K562 (cell line): ENCODE results near the gene KIAA2012. TPM values are rescaled to one million over a fixed set of nuclear protein-coding genes. Genes with fewer than 3 reads are reported as not detected.

Experiments used
- ATAC-seq: fragments of 200-7000 bp; cut with Tn5 transposase; 3 replicates; pipeline ENCODE4 v1.9.1; 2020; ENCODE audit warnings: moderate library complexity
- BruUV-seq: library from RNA; stranded (reverse); fragments of 400-500 nt; replicated peaks from 2 replicates; lab custom pipeline; 2021; lab: Mats Ljungman, UMichigan
- CTCF ChIA-PET: fragments of 300-600 bp; formaldehyde crosslinking; extraction: SDS; loops from one replicate; lab custom pipeline; 2021; ENCODE audit warnings: low intra/inter-chr PET ratio; lab: Yijun Ruan, JAX
- POLR2A ChIA-PET: fragments of 300-600, 350-650 bp; sonication (Branson Sonifier 250); formaldehyde crosslinking; extraction: SDS; loops from one replicate; lab custom pipeline; 2021; ENCODE audit warnings: antibody characterized with exemption, inconsistent platforms; lab: Yijun Ruan, JAX
- DNase-seq, 4 experiments: peaks; one replicate each; pipeline versions ENCODE4 v3.0.0 to v3.0.0-alpha.2; 2011 to 2018; ENCODE audit warnings: low spot score in 3 of 4, mixed read lengths in 3 of 4; ENCODE audit errors: extremely low read depth in 1 of 4
- FAIRE-seq: peaks from 2 replicates; lab custom pipeline; 2011; peaks lifted over from hg19 to GRCh38; lab: Jason Lieb, UNC
- H2AFZ ChIP-seq: 2 replicates; pipeline ENCODE4 v1.6.0; 2011; ENCODE audit warnings: low read depth, low read length, control low read depth, inconsistent platforms
- H3K27ac ChIP-seq: fragments of 200-600 bp; 3 replicates; pipeline ENCODE4 v1.8.0; 2011; ENCODE audit warnings: low read depth, mild to moderate bottlenecking, control low read depth, inconsistent platforms, low read length, moderate library complexity, mixed read lengths; ENCODE audit errors: extremely low read depth
- H3K27me3 ChIP-seq, 2 experiments: fragments of 300-600 bp in 1 of 2; 2 replicates in 1 of 2; 3 replicates in 1 of 2; pipeline versions ENCODE4 v1.6.0 to v1.8.0; 2011; ENCODE audit warnings: inconsistent platforms in 2 of 2, low read length in 2 of 2, mild to moderate bottlenecking in 1 of 2, mixed read lengths in 1 of 2, moderate library complexity in 1 of 2; ENCODE audit not compliant: control insufficient read depth in 2 of 2, insufficient read depth in 2 of 2
- H3K36me3 ChIP-seq: fragments of 300-600 bp; 3 replicates; pipeline ENCODE4 v1.8.0; 2011; ENCODE audit warnings: mild to moderate bottlenecking, low read length, inconsistent platforms; ENCODE audit not compliant: control insufficient read depth, insufficient read depth
- H3K4me1 ChIP-seq, 2 experiments: fragments of 200-600 bp in 1 of 2; replicated peaks in 1 of 2; 2 replicates in 1 of 2; 3 replicates in 1 of 2; pipeline versions ENCODE4 v1.5.1 to v1.8.0; 2011; ENCODE audit warnings: inconsistent platforms in 2 of 2, low read length in 2 of 2, mild to moderate bottlenecking in 1 of 2, mixed read lengths in 1 of 2, moderate library complexity in 1 of 2; ENCODE audit not compliant: control insufficient read depth in 2 of 2, insufficient read depth in 2 of 2
- H3K4me2 ChIP-seq: 2 replicates; pipeline ENCODE4 v1.6.1; 2011; ENCODE audit warnings: low read length, control low read depth, inconsistent platforms, mixed read lengths; ENCODE audit not compliant: insufficient read depth
- H3K4me3 ChIP-seq: fragments of 200-600 bp; sonication (generic), shearing (Covaris generic); 2 replicates; pipeline ENCODE4 v1.5.1; 2016; ENCODE audit warnings: control low read depth, inconsistent platforms
- H3K79me2 ChIP-seq: fragments of 200-600 bp; 3 replicates; pipeline ENCODE4 v1.8.0; 2011; ENCODE audit warnings: low read length, inconsistent platforms; ENCODE audit not compliant: control insufficient read depth, insufficient read depth
- H3K9ac ChIP-seq, 2 experiments: 2 replicates each; pipeline versions ENCODE4 v1.6.0 to v1.6.1; 2011; ENCODE audit warnings: low read depth in 2 of 2, low read length in 2 of 2, control low read depth in 1 of 2, inconsistent platforms in 1 of 2, mild to moderate bottlenecking in 1 of 2, mixed read lengths in 1 of 2; ENCODE audit not compliant: insufficient read depth in 1 of 2
- H3K9me1 ChIP-seq: one replicate; pipeline ENCODE4 v1.6.0; 2011; ENCODE audit warnings: inconsistent platforms, mild to moderate bottlenecking, low read length, moderate library complexity; ENCODE audit not compliant: control insufficient read depth, insufficient read depth
- H3K9me3 ChIP-seq: replicated peaks from 2 replicates; pipeline ENCODE4 v1.5.1; 2011; ENCODE audit warnings: low read depth, low read length, inconsistent platforms; ENCODE audit not compliant: control insufficient read depth, insufficient read depth
- H4K20me1 ChIP-seq: replicated peaks from 2 replicates; pipeline ENCODE4 v1.6.1; 2011; ENCODE audit warnings: low read length, inconsistent platforms, mixed read lengths; ENCODE audit not compliant: control insufficient read depth, insufficient read depth
- BACH1 ChIP-seq: fragments of 200-800 bp; sonication (Bioruptor generic); IDR thresholded peaks from 2 replicates; pipeline ENCODE4 v1.6.1; 2016; ENCODE audit warnings: missing genetic modification characterization, missing compliant biosample characterization
- DDX20 ChIP-seq: fragments of 450-650 bp; IDR thresholded peaks from 2 replicates; pipeline ENCODE4 v1.6.1; 2016; ENCODE audit warnings: missing genetic modification characterization, low read depth, mild to moderate bottlenecking, missing compliant biosample characterization, moderate library complexity
- ERF ChIP-seq: fragments of 450-650 bp; formaldehyde crosslinking; IDR thresholded peaks from 2 replicates; pipeline ENCODE4 v1.4.0; 2020; ENCODE audit warnings: mild to moderate bottlenecking, mixed read lengths
- FOXJ2 ChIP-seq: fragments of 200-800 bp; sonication (Bioruptor generic); IDR thresholded peaks from 2 replicates; pipeline ENCODE4 v1.6.1; 2016; ENCODE audit warnings: missing genetic modification characterization, missing compliant biosample characterization
- ILK ChIP-seq: fragments of 450-650 bp; IDR thresholded peaks from 2 replicates; pipeline ENCODE4 v1.6.1; 2016; ENCODE audit warnings: missing genetic modification characterization, low read depth, mild to moderate bottlenecking, missing compliant biosample characterization, moderate library complexity, borderline replicate concordance
- MBD2 ChIP-seq: sonication (generic); IDR thresholded peaks from 2 replicates; pipeline ENCODE4 v1.6.1; 2016; ENCODE audit warnings: low read depth, borderline replicate concordance
- MTF1 ChIP-seq: fragments of 250-450 bp; sonication (Bioruptor Pico); IDR thresholded peaks from 2 replicates; pipeline ENCODE4 v1.9.0; 2021; ENCODE audit warnings: moderate library complexity, mild to moderate bottlenecking, inconsistent platforms, borderline replicate concordance
- MXD1 ChIP-seq: fragments of 250-450 bp; sonication (Bioruptor Pico); IDR thresholded peaks from 2 replicates; pipeline ENCODE4 v1.8.0; 2021; ENCODE audit warnings: borderline replicate concordance, mild to moderate bottlenecking, moderate library complexity; ENCODE audit not compliant: poor library complexity, severe bottlenecking
- NEUROD1 ChIP-seq: fragments of 150-350 bp; IDR thresholded peaks from 2 replicates; pipeline ENCODE4 v1.6.1; 2014; ENCODE audit warnings: borderline replicate concordance, low read length, low read depth; ENCODE audit not compliant: partially characterized antibody
- PBX2 ChIP-seq, 2 experiments: IDR thresholded peaks in 1 of 2; conservative IDR thresholded peaks in 1 of 2; 2 replicates each; pipeline ENCODE4 v1.6.1; 2016; ENCODE audit warnings: low read depth in 2 of 2, mild to moderate bottlenecking in 1 of 2, missing compliant biosample characterization in 1 of 2, missing genetic modification characterization in 1 of 2, moderate library complexity in 1 of 2
- PCBP1 ChIP-seq: fragments of 200-400 bp; formaldehyde crosslinking; IDR thresholded peaks from 2 replicates; pipeline ENCODE4 v1.6.1; 2018; ENCODE audit warnings: mild to moderate bottlenecking, low read depth, low read length; ENCODE audit not compliant: poor library complexity, severe bottlenecking
- PHF20 ChIP-seq: fragments of 450-650 bp; IDR thresholded peaks from 2 replicates; pipeline ENCODE4 v1.6.1; 2018; ENCODE audit not compliant: partially characterized antibody
- SMAD2 ChIP-seq: fragments of 150-350 bp; IDR thresholded peaks from 2 replicates; pipeline ENCODE4 v1.6.1; 2014; ENCODE audit warnings: low read depth, mild to moderate bottlenecking, low read length
- SRSF7 ChIP-seq: fragments of 200-400 bp; formaldehyde crosslinking; optimal IDR thresholded peaks from 2 replicates; pipeline ENCODE3; 2017; ENCODE audit warnings: mild to moderate bottlenecking, low read depth, low read length
- TAF7 ChIP-seq: fragments of 450-650 bp; IDR thresholded peaks from 2 replicates; pipeline ENCODE4 v1.6.1; 2016; ENCODE audit warnings: missing genetic modification characterization, missing compliant biosample characterization
- TBL1XR1 ChIP-seq, 2 experiments: IDR thresholded peaks; 2 replicates each; pipeline ENCODE4 v1.6.1; 2012; ENCODE audit warnings: improper control_type of control experiment in 2 of 2, low read length in 2 of 2, mild to moderate bottlenecking in 1 of 2
- ZNF140 ChIP-seq: fragments of 250-450 bp; sonication (Bioruptor Pico); IDR thresholded peaks from 2 replicates; pipeline ENCODE4 v1.8.0; 2021; ENCODE audit warnings: moderate library complexity, mild to moderate bottlenecking, inconsistent platforms
- ZNF263 ChIP-seq: sonication (generic); formaldehyde crosslinking; IDR thresholded peaks from 2 replicates; pipeline ENCODE4 v1.8.0; 2022; ENCODE audit warnings: mild to moderate bottlenecking, missing genetic modification reagents, borderline replicate concordance
- ZNF644 ChIP-seq: fragments of 200-800 bp; sonication (Bioruptor generic); IDR thresholded peaks from 2 replicates; pipeline ENCODE4 v1.6.1; 2016; ENCODE audit warnings: low read depth, missing genetic modification characterization, missing compliant biosample characterization
- ZNF696 ChIP-seq: fragments of 250-450 bp; sonication (Bioruptor Pico); conservative IDR thresholded peaks from 2 replicates; pipeline ENCODE4 v1.4.0; 2020; ENCODE audit warnings: mild to moderate bottlenecking, moderate library complexity
- in situ Hi-C: fragments of 300-500 bp; cut with MboI; formaldehyde crosslinking; loops from 4 replicates; pipeline ENCODE4 v1.15.0; 2018; ENCODE audit warnings: inconsistent platforms, mixed read lengths
- intact Hi-C: fragments of 100-400 bp; cut with micrococcal nuclease; formaldehyde crosslinking; loops from 2 replicates; pipeline ENCODE4 v1.14.2; 2022
- polyA plus RNA-seq, 8 experiments: library from polyadenylated mRNA; depleted of rRNA in 4 of 8; stranded (reverse) in 5 of 8; unstranded in 3 of 8; fragments of >200 nt; fragmentation: Nextera tagmentation in 2 of 8; fragmentation: Illumina TruSeq in 1 of 8; extraction: Ambion mirVana in 2 of 8; extraction: Trizol in 1 of 8; gene quantifications; 2 replicates each; pipeline versions ENCODE4 v1.2.1 to v1.2.3, GENCODE V29; 2011 to 2014; ENCODE audit warnings: inconsistent platforms in 1 of 8, missing spikeins in 1 of 8
- total RNA-seq, 7 experiments: library from RNA; depleted of rRNA in 6 of 7; stranded (reverse); fragments of >200 nt in 6 of 7; fragmentation: Illumina TruSeq in 2 of 7; extraction: Trizol in 2 of 7; gene quantifications; 2 replicates each; pipeline versions ENCODE4 v1.2.1 to v1.2.3, GENCODE V29; 2011 to 2021; ENCODE audit warnings: low replicate concordance in 1 of 7

Gene KIAA2012
- total and polyA plus RNA-seq, 9 of the 15 experiments (the other 6 are each of a cell fraction or from before 2014, with no cell fraction given): not detected

DNA sequence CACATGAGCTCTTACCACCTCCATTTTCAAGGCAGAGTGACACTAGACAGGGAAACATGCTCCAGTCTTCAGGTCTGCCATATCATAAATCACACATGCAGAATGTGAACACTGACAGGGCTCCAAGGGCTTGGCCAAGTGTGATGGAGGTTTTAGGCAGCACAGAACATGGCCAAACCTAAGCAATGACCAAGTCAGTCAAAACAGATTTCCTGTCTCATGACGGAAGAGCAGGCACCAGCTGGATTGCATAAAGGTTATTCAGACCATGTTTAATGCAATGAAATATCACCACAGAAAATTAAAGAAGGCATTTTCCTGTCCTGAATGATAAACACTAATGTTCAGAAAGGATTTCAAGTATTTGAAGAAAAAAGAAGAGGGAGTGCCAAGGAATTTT is 92.9 kb downstream of the KIAA2012 start (continued):
- TF ChIP-seq PBX2 (CRISPR knock-in tag; IDR thresholded peaks at IDR 0.05; ENCODE audit: low read depth) (no peak), PBX2 (tag; conservative IDR thresholded peaks at IDR 0.05; ENCODE audit: low read depth) (peak; percentile 67), NEUROD1 (no peak), ZNF140 (CRISPR knock-in tag) (no peak), FOXJ2 (tag) (no peak), ILK (tag) (no peak), DDX20 (no peak)

GRCh38 chr2:202169131-202169530 is 96.1 kb downstream of the KIAA2012 start:
- ChIA-PET POLR2A (interaction anchor here (0.7 kb wide), 1 partner anchor 367 kb away, joined by 5 read pairs; no protein-coding TSS in a partner anchor), CTCF (no interaction called here)
- BruUV-seq: no TSS peak
- ATAC-seq (no peak), DNase-seq (no peak), FAIRE-seq (no peak)
- Histone ChIP-seq H3K4me3 (no peak overlapping the region), H4K20me1 (no peaks in the 10 kb centered on the region), H3K9me1 (no peaks in the 10 kb centered on the region), H3K79me2 (no peaks in the 10 kb centered on the region), H3K4me2 (no peak overlapping the region), H3K36me3 (no peaks in the 10 kb centered on the region), H3K27ac (no peak overlapping the region), H3K9me3 (no peaks in the 10 kb centered on the region), H3K4me1 (peaks cover 0 to 6% of the 10 kb centered on the region in 2 experiments; a peak in 2 of 5 replicates), H2AFZ (no peak overlapping the region), H3K9ac (no peak overlapping the region), H3K27me3 (peaks cover 0 to 5% of the 10 kb centered on the region in 2 experiments; a peak in 3 of 5 replicates)
- in situ Hi-C loops: no loop called here
- intact Hi-C loops: no loop called here
- no peak for TF ChIP-seq ZNF696 (CRISPR knock-in tag)
- TF ChIP-seq BACH1 (tag): no peak
- no peak for TF ChIP-seq ZNF263 (CRISPR knock-in tag)
- TF ChIP-seq MTF1 (CRISPR knock-in tag): no peak
- no peak for TF ChIP-seq ZNF644 (tag)
- no peak for TF ChIP-seq PCBP1
- TF ChIP-seq TBL1XR1 (IDR thresholded peaks at IDR 0.05; ENCODE audit: low read length in 2 of 2): no peak
- no peak for TF ChIP-seq ERF (CRISPR knock-in tag)
- TF ChIP-seq PHF20: no peak
- no peak for TF ChIP-seq TAF7 (tag)
- TF ChIP-seq SMAD2: no peak
- no peak for TF ChIP-seq MXD1
- no peak for TF ChIP-seq SRSF7
- no peak for TF ChIP-seq MBD2
